Measurements from ENCODE around the gene LRFN3.

- TF ChIP-seq BHLHE40 (IDR thresholded peaks at IDR 0.05; ENCODE audit: borderline replicate concordance) (no peak), ELF4 (IDR thresholded peaks at IDR 0.05) (no peak)
Observed at GRCh38 chr19:35925501-35925900, 10.7 kb upstream of the LRFN3 start.
